HTERT RPE-1 (cell line): ENCODE measurements around the gene DYSF.

Experiments used
- in situ Hi-C: fragments of 300-500 bp; cut with MboI; formaldehyde crosslinking; loops from 4 replicates; pipeline ENCODE4 v1.14.3; 2020; ENCODE audit warnings: low sequenced_read_pairs

Gene DYSF

DNA sequence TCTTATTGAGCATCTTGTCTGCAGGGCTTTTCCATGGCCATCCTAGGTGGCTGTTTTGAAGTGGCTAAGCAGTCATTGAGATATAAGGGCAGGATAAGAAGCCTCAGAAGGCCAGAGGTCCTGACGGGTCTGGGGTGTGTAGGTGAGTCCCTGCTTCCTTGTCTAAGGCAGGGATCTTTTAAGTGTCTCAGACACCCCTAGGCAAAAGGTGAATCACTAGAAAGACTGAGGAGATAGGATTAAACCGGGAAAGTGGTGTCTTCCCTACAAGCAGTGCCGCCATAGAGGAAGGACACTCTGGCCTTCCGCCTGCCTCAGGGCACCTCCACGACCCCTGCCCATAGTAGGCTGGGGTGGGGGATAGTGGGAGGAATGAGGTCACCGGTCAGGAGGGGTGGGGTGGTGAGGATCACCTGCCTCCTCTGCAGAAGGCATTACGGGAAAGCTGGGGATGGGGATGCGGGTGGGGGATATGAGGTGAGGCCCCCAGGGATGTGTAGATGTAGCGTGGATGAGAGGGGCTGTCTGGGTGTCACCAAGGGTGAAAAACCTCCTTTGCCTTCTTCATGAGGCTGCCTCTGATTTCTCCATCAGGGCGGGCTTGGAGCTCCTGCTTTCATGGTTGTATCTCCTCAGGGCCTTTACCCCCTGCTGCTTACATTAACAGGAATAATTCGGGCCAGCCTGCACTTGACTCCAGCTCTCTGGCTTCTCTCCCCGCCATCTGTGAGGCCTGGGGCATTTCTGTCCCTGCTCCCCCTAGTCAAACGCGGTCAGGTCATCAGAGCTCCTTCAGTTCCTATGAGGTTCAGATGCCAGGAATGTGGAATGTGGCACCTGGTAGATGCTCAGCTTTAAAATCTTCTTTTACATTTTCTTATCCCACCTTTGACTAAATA lies 244.0 kb downstream of the DYSF start:
- in situ Hi-C loops: no loop called here

DNA sequence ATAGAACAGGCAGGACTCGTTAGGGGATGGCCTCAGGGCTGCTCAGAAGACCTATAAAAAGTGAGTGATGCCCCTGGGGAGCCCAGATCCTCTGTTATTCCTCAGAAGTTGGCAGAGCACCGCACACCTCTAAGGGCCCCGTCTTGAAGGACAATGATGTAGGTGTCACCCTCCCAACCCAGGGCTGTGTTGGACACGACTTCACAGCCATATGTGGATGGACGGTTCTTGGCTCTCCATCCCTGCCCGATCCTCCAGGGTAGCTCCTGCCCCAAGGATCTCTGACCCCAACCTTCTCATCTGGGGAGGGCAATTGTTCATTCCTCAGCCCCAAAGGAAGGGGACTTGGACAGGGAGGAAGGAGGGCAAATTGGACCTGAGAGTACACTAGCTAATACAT lies 246.1 kb downstream of the DYSF start:
- in situ Hi-C loops: no loop called here

DNA sequence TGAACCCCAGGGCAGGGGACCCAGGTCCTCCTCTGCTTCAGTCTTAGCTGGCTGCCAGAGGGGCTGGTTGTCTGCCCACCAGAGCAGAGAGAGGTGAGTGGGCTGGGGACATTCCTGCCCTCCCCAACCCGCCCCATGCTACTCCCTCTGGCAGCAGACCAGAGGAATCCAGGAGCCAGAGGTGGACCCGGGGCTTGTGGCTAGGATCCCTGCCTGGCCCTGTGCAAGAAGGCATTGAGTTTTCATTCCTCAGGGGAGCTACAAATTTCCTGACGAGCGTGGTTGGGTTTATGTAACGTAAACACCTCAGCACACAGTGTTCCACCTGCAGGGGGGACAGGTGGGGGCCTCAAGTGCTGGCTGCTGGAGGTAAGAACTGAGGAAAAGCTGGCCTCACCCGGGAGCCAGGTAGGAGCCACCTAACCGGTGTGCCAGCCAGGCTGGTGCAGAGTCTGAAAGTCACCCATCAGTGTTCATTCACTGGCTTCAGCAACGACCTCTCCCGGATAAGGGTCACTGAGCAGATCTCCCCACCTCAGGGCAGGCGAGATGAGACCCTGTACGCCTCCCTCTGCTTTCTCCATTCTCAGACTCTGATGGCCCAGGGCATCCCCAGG lies 246.8 kb downstream of the DYSF start:
- in situ Hi-C loops: no loop called here

DNA sequence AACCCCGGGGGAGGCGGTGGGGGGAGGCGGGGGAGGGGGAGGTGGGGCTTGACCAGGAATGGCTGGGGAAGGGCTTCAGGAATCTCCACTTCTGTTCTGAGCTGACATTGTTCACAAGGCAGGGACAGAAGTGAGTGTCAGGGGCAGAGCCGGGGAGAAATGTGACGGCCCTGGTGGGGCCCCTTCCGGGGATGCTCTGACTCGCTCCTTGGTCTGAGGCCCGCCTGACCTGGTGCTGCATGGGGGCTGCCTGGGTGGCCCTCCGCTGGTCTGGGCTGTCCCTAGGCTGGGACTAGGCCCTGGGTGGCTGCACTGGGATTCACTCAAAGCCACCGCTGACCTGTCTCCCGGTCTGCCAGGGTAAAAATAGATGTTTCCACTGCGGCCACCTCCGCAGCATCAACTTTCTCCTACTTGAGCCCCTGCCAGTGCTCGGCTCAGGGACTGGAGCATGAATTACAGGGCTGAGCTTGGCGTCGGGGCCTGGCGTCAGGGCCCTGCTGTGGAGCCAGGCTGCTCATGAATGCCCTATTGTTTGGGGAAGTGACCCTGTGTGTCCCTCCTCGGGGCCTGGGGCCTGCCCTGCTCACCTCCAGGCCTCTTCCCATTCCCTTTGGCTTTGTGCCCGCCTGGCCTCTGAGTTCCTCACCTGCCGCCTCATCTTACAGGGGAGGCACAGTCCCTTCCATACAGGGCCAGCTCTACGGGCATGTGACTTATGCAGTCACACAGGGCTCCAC lies 247.5 kb downstream of the DYSF start:
- in situ Hi-C loops: no loop called here

DNA sequence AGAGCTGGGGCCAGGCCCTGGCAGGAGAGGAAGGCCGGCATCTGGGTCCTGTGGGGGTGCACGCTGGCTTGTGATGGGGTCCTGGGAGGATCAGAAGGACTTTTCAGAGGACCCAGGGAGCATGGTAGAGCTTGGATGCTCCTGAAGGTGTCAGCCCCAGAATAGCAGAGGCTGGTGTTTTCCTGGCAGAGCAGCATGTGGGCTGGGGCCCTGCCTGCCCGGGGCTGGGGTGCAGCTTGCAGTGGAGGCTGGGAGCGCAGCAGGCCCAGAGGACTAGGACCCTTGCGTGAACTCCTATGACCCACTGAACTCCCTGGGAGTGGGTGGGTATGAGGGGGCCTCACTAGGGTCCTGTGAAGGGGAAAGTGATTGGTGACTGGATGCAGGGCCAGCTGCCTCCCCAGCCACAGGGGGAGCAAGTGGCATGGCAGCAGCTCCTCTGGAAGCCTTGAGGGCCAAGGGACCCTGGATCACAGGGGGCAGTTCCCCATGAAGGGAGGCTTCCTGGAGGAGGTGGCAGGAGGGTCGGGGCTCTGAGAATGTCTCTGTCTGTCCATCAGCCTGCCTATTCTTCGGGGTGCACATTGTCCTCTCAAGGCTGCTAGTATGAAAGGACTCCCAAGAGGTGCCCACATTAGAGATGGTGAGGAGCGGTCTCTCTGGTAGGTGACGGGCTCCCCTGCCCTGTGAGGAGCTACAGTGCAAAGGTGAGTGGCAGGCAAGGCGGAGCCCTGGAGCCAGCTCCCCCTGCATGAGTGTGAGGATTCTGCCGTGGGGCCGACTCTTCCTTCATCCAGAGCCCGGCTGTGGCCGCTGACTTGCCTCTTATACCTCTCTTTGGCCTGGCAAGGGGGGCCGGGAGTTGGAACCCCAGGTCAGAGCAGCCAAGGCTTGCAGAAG lies 249.0 kb downstream of the DYSF start:
- in situ Hi-C loops: no loop called here

DNA sequence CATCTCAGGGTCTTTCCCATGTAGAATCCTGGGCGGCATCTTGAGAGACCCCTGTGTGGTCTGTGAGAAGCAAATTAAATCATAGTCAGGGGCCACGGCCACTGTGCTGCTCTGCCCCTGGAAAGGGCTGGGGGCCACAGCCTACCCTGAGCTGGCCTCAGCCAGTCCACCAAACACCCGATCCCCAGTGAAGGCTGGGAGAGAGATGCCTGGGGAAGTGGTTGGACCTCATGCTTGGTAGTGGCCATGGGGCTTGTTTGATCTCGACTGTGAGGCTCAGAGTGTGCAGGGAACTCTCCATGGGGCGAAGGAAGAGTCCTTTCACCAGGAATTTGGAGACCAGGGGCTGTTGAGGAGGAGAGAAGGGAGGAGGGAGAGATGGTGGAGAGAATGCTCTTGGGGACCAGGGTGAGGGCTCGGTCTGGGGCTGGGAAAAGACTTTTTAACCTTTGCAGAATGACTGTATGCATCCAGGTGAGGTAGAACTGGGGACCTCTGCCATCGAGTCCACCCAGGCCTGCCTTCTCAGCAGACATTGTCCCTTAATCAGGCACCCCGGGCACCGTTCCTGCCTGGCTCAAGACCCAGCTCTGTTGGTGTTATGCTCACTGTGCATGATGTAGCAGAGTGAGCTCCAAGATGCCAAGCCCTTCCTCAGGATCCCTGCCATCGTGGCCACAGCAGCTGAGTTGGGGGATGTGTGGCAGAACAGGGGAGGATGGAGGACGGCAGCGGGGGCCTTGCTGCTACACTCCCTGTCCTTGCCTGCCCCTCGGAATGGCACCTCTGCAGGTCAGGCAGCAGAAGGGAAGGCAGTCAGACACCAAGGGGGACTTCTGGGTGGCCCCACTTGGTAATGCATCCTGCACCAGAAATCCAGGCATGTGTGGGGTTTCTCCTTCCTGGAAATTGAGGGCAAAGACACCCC lies 249.9 kb downstream of the DYSF start:
- in situ Hi-C loops: no loop called here

DNA sequence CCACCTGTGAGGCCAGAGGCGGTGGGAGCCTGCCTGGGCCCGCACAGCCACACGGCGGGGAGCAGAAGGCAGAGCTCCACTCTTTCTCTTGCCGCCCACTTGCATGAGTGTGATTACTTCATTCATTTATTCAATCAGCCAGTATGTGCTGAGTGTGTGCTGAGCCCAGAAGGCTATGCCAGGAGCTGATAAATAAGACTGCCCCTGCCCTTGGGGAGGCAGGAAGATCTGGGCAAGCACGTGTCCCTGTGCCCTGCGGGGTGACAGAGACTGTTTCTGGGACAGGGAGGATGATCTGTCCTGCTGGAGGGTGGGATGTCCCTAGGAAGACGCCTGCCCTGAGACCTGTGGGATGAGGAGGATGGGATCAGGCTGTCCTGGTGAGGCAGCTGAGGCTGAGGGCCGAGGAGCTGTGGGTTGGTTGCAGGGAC lies 250.8 kb downstream of the DYSF start:
- in situ Hi-C loops: no loop called here

DNA sequence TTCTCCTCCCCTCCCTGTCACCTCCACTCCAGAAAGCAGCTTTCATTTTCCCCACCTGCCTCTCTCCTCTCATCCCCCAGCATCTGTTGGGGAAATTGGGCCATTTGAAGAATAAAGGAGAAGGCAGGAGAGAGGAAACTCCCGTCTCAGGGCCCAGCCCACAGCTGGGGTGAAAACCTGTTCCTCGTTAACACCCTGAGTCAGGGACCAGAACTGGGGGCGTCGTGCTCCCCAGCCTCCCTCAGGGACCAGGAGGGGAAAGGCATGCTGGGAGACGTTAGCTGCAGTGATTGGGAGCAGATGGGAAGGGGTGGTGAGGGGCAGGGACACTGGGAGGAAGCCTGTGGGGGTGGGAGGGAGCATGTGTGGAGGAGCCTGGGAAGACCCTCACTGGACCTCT lies 251.3 kb downstream of the DYSF start:
- in situ Hi-C loops: no loop called here

DNA sequence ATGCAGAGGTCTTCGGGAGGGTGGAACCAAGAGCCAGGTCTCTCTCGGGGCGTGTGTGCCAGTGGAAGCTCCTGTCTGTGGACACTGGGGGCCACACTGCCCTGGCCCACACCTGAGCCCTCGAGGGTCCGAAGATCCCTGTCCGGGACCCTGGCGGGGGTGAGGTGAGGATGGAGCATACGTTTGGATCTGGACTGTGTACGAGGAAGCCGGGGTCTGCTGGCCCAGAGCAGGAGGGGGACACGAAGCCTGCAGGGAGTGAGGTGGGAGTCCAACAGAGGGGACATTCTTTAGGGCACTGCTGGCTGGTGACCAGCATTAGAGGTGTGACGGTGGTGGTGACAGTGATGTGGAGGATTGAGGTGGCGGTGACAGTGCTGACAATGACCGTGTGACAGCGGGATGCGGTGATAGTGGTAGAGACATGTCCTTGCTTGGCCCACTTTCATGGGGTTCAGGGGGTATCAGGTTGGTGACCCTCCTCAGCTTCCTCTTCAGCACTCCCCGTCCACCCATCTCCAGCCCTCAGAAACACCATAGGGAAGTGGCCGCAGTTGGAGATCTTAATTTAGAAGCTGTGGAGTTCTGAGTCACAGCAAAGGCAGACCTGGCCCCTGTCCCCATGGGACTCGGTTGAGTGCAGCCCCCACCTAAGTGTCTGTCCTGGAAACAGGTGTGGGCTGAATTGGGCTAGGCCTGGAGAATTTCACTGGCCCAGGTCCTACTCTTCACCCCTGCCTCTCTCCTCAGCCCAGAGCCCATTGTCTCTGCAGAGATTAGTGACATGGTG lies 252.0 kb downstream of the DYSF start:
- in situ Hi-C loops: no loop called here

DNA sequence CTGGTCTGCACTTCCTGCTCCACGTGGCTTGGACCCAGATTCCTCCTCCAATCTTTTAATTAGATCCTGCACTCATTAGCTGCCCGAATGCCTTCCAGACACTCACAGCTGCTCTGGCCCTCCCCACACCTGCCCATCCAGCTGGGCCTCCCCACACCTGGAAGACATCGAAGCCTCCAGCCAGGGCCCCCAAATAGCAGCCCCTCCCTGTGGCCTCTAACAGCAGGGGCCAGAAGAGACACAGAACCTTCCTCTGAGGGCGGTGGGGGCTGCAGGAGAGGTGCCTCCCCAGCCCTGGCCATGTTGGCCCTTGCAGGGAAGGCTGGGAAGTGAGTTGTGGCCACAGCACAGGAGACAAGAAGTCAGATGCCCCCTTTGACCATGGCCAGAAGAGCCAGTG lies 252.8 kb downstream of the DYSF start:
- in situ Hi-C loops: no loop called here

DNA sequence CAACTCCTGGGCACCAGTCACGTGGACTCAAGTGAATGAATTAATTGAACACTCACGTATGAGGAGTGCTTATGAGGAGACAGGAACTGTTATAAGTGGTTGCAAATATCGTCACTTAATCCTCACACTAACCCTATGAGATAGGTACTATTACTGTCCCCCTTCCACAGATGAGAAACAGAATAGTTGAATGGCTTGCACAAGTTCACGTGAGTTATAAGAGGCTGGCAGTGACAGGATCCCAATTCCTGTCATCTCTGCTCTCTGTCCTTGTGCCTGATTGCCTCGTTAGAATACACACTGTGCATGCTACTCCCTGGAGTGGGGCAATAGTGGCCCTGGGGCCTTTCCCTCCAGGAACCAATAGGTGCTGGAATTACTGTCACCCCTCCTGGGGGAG lies 253.5 kb downstream of the DYSF start:
- in situ Hi-C loops: no loop called here

DNA sequence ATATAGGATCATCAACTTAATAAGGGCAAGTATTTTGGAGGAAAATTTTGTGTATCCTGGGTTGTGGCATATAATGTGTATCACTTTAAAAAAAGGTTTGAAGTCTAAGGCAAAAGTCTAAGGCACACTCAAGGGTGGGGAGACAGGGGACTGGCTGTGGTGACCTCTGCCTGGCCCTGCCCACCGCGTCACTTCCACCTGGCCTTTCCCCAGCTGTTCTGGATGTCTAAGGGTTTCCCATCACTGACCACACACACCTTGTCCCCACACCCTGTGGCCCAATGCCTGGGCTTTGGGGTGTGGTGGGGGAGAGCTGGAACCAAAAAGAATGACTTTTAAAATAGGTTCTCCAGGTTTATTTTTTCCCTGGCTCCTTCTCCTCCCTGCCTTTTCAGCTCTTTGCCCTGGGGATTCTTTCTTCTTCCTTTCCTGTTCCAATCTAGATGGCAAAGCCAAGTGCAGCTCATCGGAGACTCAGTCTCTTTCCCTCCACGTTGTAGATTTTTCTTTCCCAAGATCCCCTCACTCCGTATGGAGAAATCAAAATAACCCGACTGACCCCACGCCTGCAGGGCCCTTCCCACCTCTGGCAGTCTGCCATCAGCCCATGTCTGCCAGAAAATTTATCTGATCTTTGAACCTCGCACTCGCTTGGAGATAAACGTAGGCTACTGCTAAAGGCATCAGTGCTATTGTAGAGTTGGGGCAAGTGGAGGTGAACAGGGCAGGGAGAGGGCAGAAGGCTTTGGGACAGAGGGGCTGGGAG lies 257.2 kb downstream of the DYSF start:
- in situ Hi-C loops: no loop called here

DNA sequence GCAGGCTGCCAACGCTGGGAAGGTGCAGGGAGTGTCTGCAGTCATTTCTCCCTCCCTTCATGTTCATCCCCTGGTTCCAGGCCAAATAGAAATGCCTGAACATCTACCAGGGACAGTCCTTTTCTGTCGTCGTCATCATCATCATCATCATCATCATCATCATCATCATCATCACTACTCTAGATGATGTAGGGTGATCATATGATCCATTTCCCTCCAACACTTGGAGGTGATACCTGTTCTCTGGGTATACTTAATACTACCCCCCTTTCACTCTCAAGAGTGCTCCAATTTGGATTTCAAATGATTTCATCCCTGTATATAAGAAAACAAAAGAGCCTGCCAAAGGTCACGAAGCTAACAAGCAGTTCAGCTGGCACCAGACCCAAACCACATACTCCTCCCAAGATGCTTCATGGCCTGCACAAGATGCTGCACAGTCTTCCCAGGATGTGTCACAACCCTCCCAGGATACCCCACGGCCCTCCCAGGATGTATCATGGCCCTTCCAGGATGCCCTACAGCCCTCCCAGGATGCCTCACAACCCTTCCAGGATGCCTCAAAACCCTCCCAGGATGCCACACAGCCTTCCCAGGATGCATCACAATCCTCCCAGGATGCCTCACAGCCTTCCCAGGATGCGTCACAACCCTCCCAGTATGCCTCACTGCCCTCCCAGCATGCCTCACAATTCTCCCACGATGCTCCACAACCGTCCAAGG lies 257.9 kb downstream of the DYSF start:
- in situ Hi-C loops: no loop called here

DNA sequence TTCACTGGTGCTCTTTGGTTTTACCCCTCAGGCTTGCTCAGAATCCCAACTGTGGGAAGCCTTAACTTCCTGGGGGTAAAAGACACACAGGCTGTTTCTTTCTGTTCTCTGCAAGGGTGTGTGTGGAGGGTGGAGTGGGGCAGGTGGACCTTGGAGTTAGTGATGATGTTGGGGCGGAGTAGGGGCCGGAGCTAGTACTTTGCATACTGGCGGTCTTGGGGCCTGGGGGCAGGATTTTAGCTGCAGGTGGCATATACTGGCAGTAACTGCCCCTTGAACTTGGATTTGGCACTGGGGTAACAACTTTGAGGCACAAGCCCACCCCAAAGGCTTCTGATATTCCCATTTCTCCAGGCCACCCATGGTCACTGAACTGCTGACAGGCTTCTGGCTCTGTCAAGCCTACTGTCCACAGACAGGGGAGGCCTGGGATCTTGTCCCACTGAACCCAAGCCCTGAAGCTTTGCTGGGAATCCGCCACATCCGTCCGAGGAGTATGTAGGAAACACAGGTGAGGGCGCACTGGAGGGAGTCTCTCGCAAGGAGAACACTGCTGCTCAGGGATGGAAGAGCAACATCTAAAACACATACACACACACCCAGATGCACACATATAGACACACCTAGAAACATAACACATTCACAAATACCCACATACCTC lies 258.9 kb downstream of the DYSF start:
- in situ Hi-C loops: no loop called here

DNA sequence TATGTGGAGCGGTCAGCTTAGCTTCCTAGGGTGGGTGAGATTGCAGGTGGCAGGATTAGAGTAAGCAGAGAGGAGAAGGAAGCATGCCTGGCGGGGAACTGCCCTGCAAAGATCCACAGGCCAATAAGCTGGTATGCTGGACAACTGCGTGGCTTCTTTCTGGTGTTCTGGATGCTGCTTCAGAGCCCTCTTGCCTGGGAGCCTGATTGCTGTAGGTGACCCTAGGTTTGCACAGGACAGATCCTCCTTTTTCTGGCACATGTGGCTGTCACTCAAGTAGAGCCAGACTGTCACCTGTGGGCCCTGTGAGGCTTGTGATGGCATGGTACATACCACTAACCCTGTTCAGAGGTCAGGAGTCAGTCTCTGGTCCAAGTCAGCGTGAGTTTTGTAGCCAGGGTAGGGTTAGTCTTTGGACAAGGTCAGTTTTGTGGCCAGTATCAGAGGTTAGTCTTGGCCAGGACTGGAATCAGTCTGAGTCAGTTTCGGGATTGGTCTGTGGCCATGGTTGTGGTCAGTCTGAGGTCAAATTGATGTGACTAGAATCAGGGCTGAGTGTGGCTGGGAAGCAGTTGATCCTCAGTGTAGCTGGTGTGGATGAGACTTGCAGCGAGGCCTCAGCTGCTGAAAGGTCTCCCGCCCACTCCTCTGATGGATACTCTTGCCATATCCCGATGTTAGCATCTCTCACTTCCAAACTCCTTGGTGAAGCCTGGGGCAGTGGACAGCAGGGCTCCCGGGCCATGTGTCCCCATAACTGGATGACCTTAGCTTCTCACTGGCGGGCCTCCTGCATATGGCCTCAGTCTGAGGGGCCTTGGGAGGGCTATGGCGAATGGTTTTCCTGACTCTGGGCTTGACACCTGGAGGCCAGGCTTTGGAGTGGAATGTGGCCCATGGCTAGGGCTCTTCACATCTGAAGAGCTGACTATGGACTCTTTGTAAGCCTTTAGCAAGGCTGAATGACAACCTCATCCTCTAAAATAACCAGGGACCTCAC lies 260.5 kb downstream of the DYSF start:
- in situ Hi-C loops: no loop called here
